ENCODE measurements around the gene SBNO1.
A peak's percentile ranks its signal among the peaks of the same experiment; 100 is the strongest.

Gene SBNO1

DNA sequence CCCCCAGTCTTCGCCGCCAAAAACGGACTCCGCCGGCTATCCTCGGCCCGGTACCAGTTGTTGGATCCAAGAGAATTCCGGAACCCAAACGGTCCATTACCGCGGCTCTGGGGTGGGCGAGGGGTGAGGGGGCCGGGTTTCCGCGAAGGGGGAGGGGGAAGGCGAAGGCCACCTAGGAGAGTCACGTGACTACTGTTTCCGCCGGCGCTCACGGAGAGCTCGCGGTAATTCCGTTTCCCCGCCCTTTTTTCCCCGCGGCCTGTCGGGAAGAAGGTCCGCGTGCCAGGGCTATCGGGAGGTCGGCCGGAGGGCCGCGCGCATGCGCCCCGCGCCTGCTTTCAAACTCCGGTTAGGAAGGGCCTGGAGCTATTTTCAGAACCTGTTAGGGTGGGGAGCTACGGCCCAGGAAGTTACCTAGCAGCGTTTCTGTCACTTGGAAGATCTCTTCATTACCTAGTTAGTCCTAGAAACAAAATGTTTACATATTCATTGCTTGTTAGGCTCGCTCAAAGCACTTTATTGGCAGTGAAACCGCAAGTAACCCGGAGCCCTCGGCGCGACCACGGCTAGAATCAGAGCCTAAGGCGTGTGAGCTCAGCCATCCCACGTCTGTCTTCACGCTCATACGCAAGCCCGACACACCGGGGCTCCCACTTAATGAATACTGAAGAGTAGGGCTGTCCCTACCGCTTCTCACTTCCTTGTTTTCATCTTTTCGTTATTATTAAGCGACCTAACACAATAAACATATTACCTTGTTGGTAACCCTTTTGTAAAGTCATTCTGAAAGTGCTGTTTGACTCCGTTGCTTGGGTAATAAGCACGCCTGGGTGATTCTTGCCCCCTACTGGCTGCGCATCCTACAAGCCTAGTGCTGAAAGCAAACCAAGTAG, 624 bp upstream of the SBNO1 start:
- H3K9ac ChIP-seq (ENCODE audit: low read depth, low read length) = no peak overlapping the region
- H3K4me1 ChIP-seq (ENCODE audit: control insufficient read depth, insufficient read depth, low read length) = peaks cover 5% of the 10 kb centered on the region
- H3K36me3 ChIP-seq (ENCODE audit: control insufficient read depth, insufficient read depth, low read length) = peaks cover 4% of the 10 kb centered on the region
- no peaks in the 10 kb centered on the region for H3K27me3 ChIP-seq (ENCODE audit: control insufficient read depth, insufficient read depth, low read length)
- no peaks in the 10 kb centered on the region for H3K9me3 ChIP-seq (ENCODE audit: control insufficient read depth, insufficient read depth, low read length)
- peak overlapping the region; percentile 90 for H3K4me3 ChIP-seq (ENCODE audit: low read depth, low read length)

- no peaks in the 10 kb centered on the region for H3K27me3 ChIP-seq (ENCODE audit: control insufficient read depth, insufficient read depth, low read length)
- H3K9ac ChIP-seq (ENCODE audit: low read depth, low read length) = peak overlapping the region; percentile 97
- peaks cover 5% of the 10 kb centered on the region for H3K4me1 ChIP-seq (ENCODE audit: control insufficient read depth, insufficient read depth, low read length)
- no peaks in the 10 kb centered on the region for H3K9me3 ChIP-seq (ENCODE audit: control insufficient read depth, insufficient read depth, low read length)
- peak overlapping the region; percentile 80 for H3K4me3 ChIP-seq (ENCODE audit: low read depth, low read length)
- H3K36me3 ChIP-seq (ENCODE audit: control insufficient read depth, insufficient read depth, low read length) = peaks cover 4% of the 10 kb centered on the region
Observed at GRCh38 chr12:123363740-123364531, 711 bp downstream of the SBNO1 start.

DNA sequence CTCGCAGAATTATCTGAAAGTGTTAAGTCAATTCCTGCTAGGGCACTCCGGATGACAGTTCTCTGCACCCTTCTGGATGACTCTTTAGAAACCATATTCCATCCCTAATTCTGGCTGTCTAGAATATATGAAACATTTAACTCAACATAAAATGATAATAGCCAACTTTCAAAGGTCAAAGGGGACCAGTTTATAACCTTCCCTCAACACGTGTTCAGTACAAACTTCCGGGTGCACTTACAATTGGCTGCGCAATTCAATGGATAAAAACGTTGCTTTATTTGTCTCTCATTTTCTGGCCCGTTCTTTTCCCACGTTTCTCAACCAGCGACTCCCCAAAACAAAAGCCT, 1.3 kb downstream of the SBNO1 start:
- Histone ChIP-seq H3K27me3 (ENCODE audit: control insufficient read depth, insufficient read depth, low read length) (no peaks in the 10 kb centered on the region), H3K9me3 (ENCODE audit: control insufficient read depth, insufficient read depth, low read length) (no peaks in the 10 kb centered on the region), H3K9ac (ENCODE audit: low read depth, low read length) (peak overlapping the region; percentile 97), H3K36me3 (ENCODE audit: control insufficient read depth, insufficient read depth, low read length) (peaks cover 4% of the 10 kb centered on the region), H3K4me1 (ENCODE audit: control insufficient read depth, insufficient read depth, low read length) (peaks cover 5% of the 10 kb centered on the region), H3K4me3 (ENCODE audit: low read depth, low read length) (peak overlapping the region; percentile 80)

- H3K9me3 ChIP-seq (ENCODE audit: control insufficient read depth, insufficient read depth, low read length) = no peaks in the 10 kb centered on the region
- H3K4me3 ChIP-seq (ENCODE audit: low read depth, low read length) = no peak overlapping the region
- no peaks in the 10 kb centered on the region for H3K27me3 ChIP-seq (ENCODE audit: control insufficient read depth, insufficient read depth, low read length)
- no peaks in the 10 kb centered on the region for H3K36me3 ChIP-seq (ENCODE audit: control insufficient read depth, insufficient read depth, low read length)
- peaks cover 3% of the 10 kb centered on the region for H3K4me1 ChIP-seq (ENCODE audit: control insufficient read depth, insufficient read depth, low read length)
- no peak overlapping the region for H3K9ac ChIP-seq (ENCODE audit: low read depth, low read length)
Observed at GRCh38 chr12:123358035-123358434, 6.6 kb downstream of the SBNO1 start.

- H3K9ac ChIP-seq (ENCODE audit: low read depth, low read length) = no peak overlapping the region
- no peaks in the 10 kb centered on the region for H3K4me1 ChIP-seq (ENCODE audit: control insufficient read depth, insufficient read depth, low read length)
- no peaks in the 10 kb centered on the region for H3K9me3 ChIP-seq (ENCODE audit: control insufficient read depth, insufficient read depth, low read length)
- no peak overlapping the region for H3K4me3 ChIP-seq (ENCODE audit: low read depth, low read length)
- no peaks in the 10 kb centered on the region for H3K36me3 ChIP-seq (ENCODE audit: control insufficient read depth, insufficient read depth, low read length)
- no peaks in the 10 kb centered on the region for H3K27me3 ChIP-seq (ENCODE audit: control insufficient read depth, insufficient read depth, low read length)
Observed at GRCh38 chr12:123356159-123356670, 8.4 kb downstream of the SBNO1 start.

DNA sequence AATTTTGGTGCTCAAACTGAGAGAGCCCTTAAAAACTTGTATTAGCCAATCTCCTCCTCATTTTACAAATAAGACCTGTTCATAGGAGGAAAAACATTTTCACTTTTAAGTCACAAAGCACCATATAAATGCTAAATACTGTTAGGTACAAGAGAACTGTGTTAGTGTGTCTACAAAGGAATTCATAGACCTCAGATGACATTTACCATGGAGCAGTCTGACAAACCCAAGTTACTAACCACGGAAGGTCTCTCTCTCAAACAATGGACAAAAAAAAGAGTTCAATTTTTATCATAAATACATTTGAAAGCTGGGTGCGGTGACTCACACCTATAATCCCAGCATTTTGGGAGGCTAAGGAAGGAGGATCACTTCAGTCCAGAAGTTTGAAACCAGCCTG, 10.0 kb downstream of the SBNO1 start:
- Histone ChIP-seq H3K36me3 (ENCODE audit: control insufficient read depth, insufficient read depth, low read length) (no peaks in the 10 kb centered on the region), H3K4me1 (ENCODE audit: control insufficient read depth, insufficient read depth, low read length) (no peaks in the 10 kb centered on the region), H3K4me3 (ENCODE audit: low read depth, low read length) (no peak overlapping the region), H3K27me3 (ENCODE audit: control insufficient read depth, insufficient read depth, low read length) (no peaks in the 10 kb centered on the region), H3K9me3 (ENCODE audit: control insufficient read depth, insufficient read depth, low read length) (no peaks in the 10 kb centered on the region), H3K9ac (ENCODE audit: low read depth, low read length) (no peak overlapping the region)

DNA sequence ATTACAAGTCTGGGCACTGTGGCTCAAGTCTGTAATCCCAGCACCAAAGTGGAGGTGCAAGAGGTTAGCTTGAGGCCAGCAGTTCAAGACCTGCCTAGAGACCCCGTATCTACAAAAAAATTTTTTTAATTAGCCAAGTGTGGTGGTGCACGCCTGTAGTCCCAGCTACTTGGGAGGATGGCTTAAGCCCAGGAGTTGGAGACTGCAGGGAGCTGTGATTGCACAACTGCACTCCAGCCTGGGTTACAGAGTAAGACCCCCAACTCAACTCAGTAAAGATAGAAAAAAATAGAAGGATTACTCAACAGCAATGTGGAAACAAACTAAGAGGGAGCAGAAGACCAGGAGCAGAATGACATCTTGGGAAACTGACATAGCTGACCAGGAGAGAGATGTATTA, 13.3 kb downstream of the SBNO1 start:
- Histone ChIP-seq H3K27me3 (ENCODE audit: control insufficient read depth, insufficient read depth, low read length) (no peaks in the 10 kb centered on the region), H3K4me3 (ENCODE audit: low read depth, low read length) (no peak overlapping the region), H3K4me1 (ENCODE audit: control insufficient read depth, insufficient read depth, low read length) (no peaks in the 10 kb centered on the region), H3K36me3 (ENCODE audit: control insufficient read depth, insufficient read depth, low read length) (peaks cover 4% of the 10 kb centered on the region), H3K9ac (ENCODE audit: low read depth, low read length) (no peak overlapping the region), H3K9me3 (ENCODE audit: control insufficient read depth, insufficient read depth, low read length) (no peaks in the 10 kb centered on the region)

DNA sequence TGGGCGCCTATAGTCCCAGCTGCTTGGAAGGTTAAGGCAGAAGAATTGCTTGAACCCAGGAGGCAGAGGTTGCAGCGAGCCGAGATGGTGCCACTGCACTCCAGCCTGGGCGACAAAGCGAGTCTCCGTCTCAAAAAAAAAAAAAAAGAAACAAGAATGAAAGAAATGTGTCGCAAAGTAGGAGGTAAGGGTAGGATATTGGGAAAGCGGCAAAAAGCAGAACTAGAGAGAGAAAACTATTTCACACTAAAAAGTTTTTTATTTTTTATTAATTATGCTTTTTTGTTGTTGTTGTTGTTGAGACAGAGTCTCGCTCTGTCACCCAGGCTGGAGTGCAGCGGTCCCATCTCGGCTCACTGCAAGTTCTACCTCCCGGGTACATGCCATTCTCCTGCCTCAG, 17.7 kb downstream of the SBNO1 start:
- Histone ChIP-seq H3K4me3 (ENCODE audit: low read depth, low read length) (no peak overlapping the region), H3K36me3 (ENCODE audit: control insufficient read depth, insufficient read depth, low read length) (peaks cover 17% of the 10 kb centered on the region), H3K9ac (ENCODE audit: low read depth, low read length) (no peak overlapping the region), H3K4me1 (ENCODE audit: control insufficient read depth, insufficient read depth, low read length) (no peaks in the 10 kb centered on the region), H3K9me3 (ENCODE audit: control insufficient read depth, insufficient read depth, low read length) (no peaks in the 10 kb centered on the region), H3K27me3 (ENCODE audit: control insufficient read depth, insufficient read depth, low read length) (no peaks in the 10 kb centered on the region)

- no peaks in the 10 kb centered on the region for H3K9me3 ChIP-seq (ENCODE audit: control insufficient read depth, insufficient read depth, low read length)
- H3K4me3 ChIP-seq (ENCODE audit: low read depth, low read length) = no peak overlapping the region
- peaks cover 17% of the 10 kb centered on the region for H3K36me3 ChIP-seq (ENCODE audit: control insufficient read depth, insufficient read depth, low read length)
- H3K27me3 ChIP-seq (ENCODE audit: control insufficient read depth, insufficient read depth, low read length) = no peaks in the 10 kb centered on the region
- H3K4me1 ChIP-seq (ENCODE audit: control insufficient read depth, insufficient read depth, low read length) = no peaks in the 10 kb centered on the region
- H3K9ac ChIP-seq (ENCODE audit: low read depth, low read length) = no peak overlapping the region
Observed at GRCh38 chr12:123344086-123344485, 20.6 kb downstream of the SBNO1 start.

DNA sequence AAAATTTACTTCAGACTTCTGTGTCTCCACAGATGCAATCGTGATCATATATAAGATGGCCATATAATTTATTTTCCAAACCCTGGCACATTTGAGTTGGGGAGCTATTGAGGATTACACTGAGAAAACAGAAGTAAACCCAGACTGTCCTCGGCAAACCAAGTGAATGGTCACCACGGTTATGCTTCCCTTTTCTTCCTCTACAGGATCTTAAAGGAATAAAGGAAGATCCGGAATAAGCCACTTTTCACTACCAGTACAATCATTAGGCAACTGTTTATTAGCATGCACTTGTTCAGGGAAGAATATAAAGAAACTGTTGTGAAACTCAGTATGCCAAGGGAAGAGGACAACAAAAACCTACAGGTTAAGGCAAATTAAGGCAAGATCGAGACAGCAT, 27.6 kb downstream of the SBNO1 start:
- no peak overlapping the region for H3K9ac ChIP-seq (ENCODE audit: low read depth, low read length)
- H3K36me3 ChIP-seq (ENCODE audit: control insufficient read depth, insufficient read depth, low read length) = peaks cover 5% of the 10 kb centered on the region
- no peaks in the 10 kb centered on the region for H3K9me3 ChIP-seq (ENCODE audit: control insufficient read depth, insufficient read depth, low read length)
- H3K27me3 ChIP-seq (ENCODE audit: control insufficient read depth, insufficient read depth, low read length) = no peaks in the 10 kb centered on the region
- no peaks in the 10 kb centered on the region for H3K4me1 ChIP-seq (ENCODE audit: control insufficient read depth, insufficient read depth, low read length)
- no peak overlapping the region for H3K4me3 ChIP-seq (ENCODE audit: low read depth, low read length)

DNA sequence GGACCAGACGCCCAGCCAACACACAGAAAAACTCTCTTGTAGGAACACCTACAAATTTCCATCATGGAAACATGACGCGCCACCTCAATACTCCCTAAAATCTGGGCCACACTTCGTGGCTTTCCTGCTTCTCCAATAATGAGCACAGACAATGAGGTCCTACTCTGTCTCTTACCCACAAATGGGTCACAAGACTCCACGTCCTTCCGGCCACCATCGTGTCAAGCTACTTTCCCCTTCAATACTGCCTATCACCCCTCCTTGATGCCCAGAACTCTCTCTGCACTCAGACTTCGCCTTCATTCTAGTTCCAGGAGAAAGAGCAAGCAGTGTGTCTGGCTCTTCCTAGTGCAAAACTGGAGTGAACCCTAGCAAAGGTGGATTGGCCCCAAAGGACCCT, 28.1 kb downstream of the SBNO1 start:
- Histone ChIP-seq H3K27me3 (ENCODE audit: control insufficient read depth, insufficient read depth, low read length) (no peaks in the 10 kb centered on the region), H3K9me3 (ENCODE audit: control insufficient read depth, insufficient read depth, low read length) (no peaks in the 10 kb centered on the region), H3K4me1 (ENCODE audit: control insufficient read depth, insufficient read depth, low read length) (no peaks in the 10 kb centered on the region), H3K9ac (ENCODE audit: low read depth, low read length) (no peak overlapping the region), H3K4me3 (ENCODE audit: low read depth, low read length) (no peak overlapping the region), H3K36me3 (ENCODE audit: control insufficient read depth, insufficient read depth, low read length) (peaks cover 8% of the 10 kb centered on the region)

GRCh38 chr12:123335490-123335889, 29.2 kb downstream of the SBNO1 start:
- no peak overlapping the region for H3K9ac ChIP-seq (ENCODE audit: low read depth, low read length)
- no peaks in the 10 kb centered on the region for H3K27me3 ChIP-seq (ENCODE audit: control insufficient read depth, insufficient read depth, low read length)
- H3K4me3 ChIP-seq (ENCODE audit: low read depth, low read length) = no peak overlapping the region
- H3K9me3 ChIP-seq (ENCODE audit: control insufficient read depth, insufficient read depth, low read length) = no peaks in the 10 kb centered on the region
- H3K4me1 ChIP-seq (ENCODE audit: control insufficient read depth, insufficient read depth, low read length) = no peaks in the 10 kb centered on the region
- peaks cover 15% of the 10 kb centered on the region for H3K36me3 ChIP-seq (ENCODE audit: control insufficient read depth, insufficient read depth, low read length)
